ENCODE measurements around the gene LOC128125822.
"Not testable (repeated sequence)": the region's sequence is repeated elsewhere in the genome, so short reads cannot be mapped to it uniquely, and the experiment has no call there.

The LOC128125822 gene

GRCh38 chr6:63572044-63572746, at the start of gene LOC128125822, which contains the start of gene PTP4A1:
TSS of gene LOC128125822 (plus strand) at chr6:63572480.
TSS of gene PTP4A1 (plus strand) at chr6:63572480. CDS start at chr6:63576881, 4,401 bp downstream.
- DNase-seq (ENCODE audit: low read depth), result peak; percentile 92
- TF ChIP-seq CTCF (IDR thresholded peaks at IDR 0.05; ENCODE audit: control insufficient read depth, insufficient read depth, low read depth, low read length, missing control alignments), result no peak
- peak within 1 kb of the TSS; percentile 83 for H3K4me3 ChIP-seq (ENCODE audit: control insufficient read depth, low read depth, low read length)

GRCh38 chr6:63522911-63523287, 49.4 kb upstream of the LOC128125822 start:
- not testable (repeated sequence) for DNase-seq (ENCODE audit: low read depth); H3K4me3 ChIP-seq (ENCODE audit: control insufficient read depth, low read depth, low read length)

- H3K4me3 ChIP-seq (ENCODE audit: control insufficient read depth, low read depth, low read length), result no peak overlapping the region
- DNase-seq (ENCODE audit: low read depth), result no peak
- no peak for TF ChIP-seq CTCF (IDR thresholded peaks at IDR 0.05; ENCODE audit: control insufficient read depth, insufficient read depth, low read depth, low read length, missing control alignments)
Measured at GRCh38 chr6:63523630-63524029, 48.6 kb upstream of the LOC128125822 start.

- H3K4me3 ChIP-seq (ENCODE audit: control insufficient read depth, low read depth, low read length), result no peak overlapping the region
- TF ChIP-seq CTCF (IDR thresholded peaks at IDR 0.05; ENCODE audit: control insufficient read depth, insufficient read depth, low read depth, low read length, missing control alignments), result no peak
- no peak for DNase-seq (ENCODE audit: low read depth)
Measured at GRCh38 chr6:63525186-63525878, 46.9 kb upstream of the LOC128125822 start.

GRCh38 chr6:63526931-63527330, 45.3 kb upstream of the LOC128125822 start:
- no peak for TF ChIP-seq CTCF (IDR thresholded peaks at IDR 0.05; ENCODE audit: control insufficient read depth, insufficient read depth, low read depth, low read length, missing control alignments)
- DNase-seq (ENCODE audit: low read depth), result no peak
- H3K4me3 ChIP-seq (ENCODE audit: control insufficient read depth, low read depth, low read length), result no peak overlapping the region

GRCh38 chr6:63527658-63528514, 44.4 kb upstream of the LOC128125822 start:
- no peak for TF ChIP-seq CTCF (IDR thresholded peaks at IDR 0.05; ENCODE audit: control insufficient read depth, insufficient read depth, low read depth, low read length, missing control alignments)
- DNase-seq (ENCODE audit: low read depth), result peak; percentile 81
- H3K4me3 ChIP-seq (ENCODE audit: control insufficient read depth, low read depth, low read length), result no peak overlapping the region

Data from AG09309 (cell line).